Aorta (tissue), 5 donors: Measurements from ENCODE around the gene NPAS2. TPM values are rescaled to one million over a fixed set of nuclear protein-coding genes. Genes with fewer than 3 reads are reported as not detected.

Experiments used
- ATAC-seq: fragments of 200-7000 bp; cut with Tn5 transposase; one replicate; pipeline ENCODE4 v1.9.1; 2022; ENCODE audit warnings: moderate library complexity; ENCODE audit not compliant: low FRiP score
- DNase-seq, 2 donors: peaks; one replicate each; pipeline ENCODE4 v3.0.0-alpha.2; 2020
- H3K27ac ChIP-seq, 2 donors: one replicate each; pipeline ENCODE4 v1.5.1; 2013; ENCODE audit warnings: low read length in 2 of 2, mild to moderate bottlenecking in 2 of 2, moderate library complexity in 2 of 2, control low read depth in 1 of 2, inconsistent platforms in 1 of 2, low read depth in 1 of 2
- H3K27me3 ChIP-seq, 2 donors: one replicate each; pipeline ENCODE4 v1.6.1; 2013; ENCODE audit warnings: control low read depth in 1 of 2, low read length in 1 of 2, mild to moderate bottlenecking in 1 of 2, moderate library complexity in 1 of 2; ENCODE audit not compliant: insufficient read depth in 2 of 2, control insufficient read depth in 1 of 2
- H3K36me3 ChIP-seq, 2 donors: one replicate each; pipeline ENCODE4 v1.6.1; 2013; ENCODE audit warnings: control low read depth in 1 of 2, low read length in 1 of 2, mild to moderate bottlenecking in 1 of 2; ENCODE audit not compliant: insufficient read depth in 2 of 2, control insufficient read depth in 1 of 2
- H3K4me1 ChIP-seq, 2 donors: one replicate each; pipeline ENCODE4 v1.6.1; 2013; ENCODE audit warnings: low read length in 2 of 2, control low read depth in 1 of 2, mild to moderate bottlenecking in 1 of 2, moderate library complexity in 1 of 2; ENCODE audit not compliant: insufficient read depth in 2 of 2, control insufficient read depth in 1 of 2
- H3K4me3 ChIP-seq, 2 donors: one replicate each; pipeline ENCODE4 v1.5.1; 2013; ENCODE audit warnings: low read length in 2 of 2, control low read depth in 1 of 2, mild to moderate bottlenecking in 1 of 2
- H3K9me3 ChIP-seq: one replicate; pipeline ENCODE4 v1.6.1; 2013; ENCODE audit warnings: mild to moderate bottlenecking, low read length; ENCODE audit not compliant: control insufficient read depth
- WGBS, 2 donors: extraction: QIAGEN DNeasy Blood & Tissue Kit; methylation state at CpG; one replicate each; pipeline ENCODE4 v1.1.7; 2013; 5-methylcytosine and 5-hydroxymethylcytosine counted together
- intact Hi-C, 2 donors: fragments of 100-400 bp; cut with DNase I; formaldehyde crosslinking; loops; one replicate each; pipeline versions ENCODE4 v1.14.2 to v1.15.0; 2022
- polyA plus RNA-seq, 2 donors: library from polyadenylated mRNA; stranded (reverse); fragments of 200-250 nt; gene quantifications; one replicate each; pipeline ENCODE4 v1.2.3, GENCODE V29; 2013
- total RNA-seq, 2 donors: library from RNA; stranded (reverse); fragmentation: NEBNext Ultra II Directional; extraction: Animal tissue kit (Norgen Biotek cat#: 25700); gene quantifications; one replicate each; pipeline ENCODE4 v1.2.1, GENCODE V29; 2021
- donor health status: healthy with polysubstance abuse.
- donor health status: Bipolar disorder and iron deficiency.
- donor health status: DM: no; HTN: no; CAD: no.
- donor health status: DM: no; HTN: no; CAD: no.
- donor health status: DM: yes; HTN: yes; CAD: no.

Gene NPAS2
- total and polyA plus RNA-seq, 4 donors: 7.8 to 42.0 (median 24.2) TPM

- H3K27me3 ChIP-seq: no peaks in the 10 kb centered on the region
- no peak for ATAC-seq
- no peak overlapping the region for H3K4me3 ChIP-seq
- no peaks in the 10 kb centered on the region for H3K4me1 ChIP-seq
- peaks cover 0 to 2% of the 10 kb centered on the region in 2 donors for H3K36me3 ChIP-seq
- DNase-seq: no peak
- 86 to 87% methylated on average over 6 of the region's 6 CpGs for WGBS, 2 donors
- no peak overlapping the region for H3K27ac ChIP-seq
- intact Hi-C loops: no loop called here
- no peaks in the 10 kb centered on the region for H3K9me3 ChIP-seq
Observed at GRCh38 chr2:100992262-100992661, 172.3 kb downstream of the NPAS2 start.

GRCh38 chr2:100993294-100993693 is 173.4 kb downstream of the NPAS2 start:
- Histone ChIP-seq H3K4me3 (no peak overlapping the region), H3K27ac (no peak overlapping the region), H3K36me3 (peaks cover 0 to 2% of the 10 kb centered on the region in 2 donors), H3K4me1 (no peaks in the 10 kb centered on the region), H3K9me3 (no peaks in the 10 kb centered on the region), H3K27me3 (no peaks in the 10 kb centered on the region)
- ATAC-seq (no peak), DNase-seq (no peak)
- intact Hi-C loops: no loop called here
- 89 to 94% methylated on average over 17 of the region's 17 CpGs for WGBS, 2 donors

GRCh38 chr2:100995309-100996075 is 175.6 kb downstream of the NPAS2 start:
- Histone ChIP-seq H3K4me1 (no peaks in the 10 kb centered on the region), H3K27ac (no peak overlapping the region), H3K4me3 (no peak overlapping the region), H3K27me3 (no peaks in the 10 kb centered on the region), H3K36me3 (peaks cover 0 to 2% of the 10 kb centered on the region in 2 donors), H3K9me3 (no peaks in the 10 kb centered on the region)
- 90 to 93% methylated on average over 28 of the region's 28 CpGs for WGBS, 2 donors
- intact Hi-C loops: no loop called here
- no peak for DNase-seq
- no peak for ATAC-seq

GRCh38 chr2:100997509-100998234 is 177.7 kb downstream of the NPAS2 start:
- H3K27ac ChIP-seq: no peak overlapping the region
- H3K9me3 ChIP-seq: no peaks in the 10 kb centered on the region

GRCh38 chr2:100998235-100998573 is 178.3 kb downstream of the NPAS2 start:
- ATAC-seq (no peak), DNase-seq (no peak)
- Histone ChIP-seq H3K4me1 (no peaks in the 10 kb centered on the region), H3K27me3 (no peaks in the 10 kb centered on the region), H3K4me3 (no peak overlapping the region), H3K27ac (no peak overlapping the region), H3K36me3 (peaks cover 0 to under 1% of the 10 kb centered on the region in 2 donors), H3K9me3 (no peaks in the 10 kb centered on the region)
- 81 to 84% methylated on average over 6 of the region's 6 CpGs for WGBS, 2 donors
- intact Hi-C loops: no loop called here

More at GRCh38 chr2:100997509-100998234, 177.7 kb downstream of the NPAS2 start:
- WGBS, 2 donors: 89 to 90% methylated on average over 5 of the region's 5 CpGs
- peaks cover 0 to 2% of the 10 kb centered on the region in 2 donors for H3K36me3 ChIP-seq
- DNase-seq (no peak), ATAC-seq (no peak)
- no peaks in the 10 kb centered on the region for H3K4me1 ChIP-seq
- no peaks in the 10 kb centered on the region for H3K27me3 ChIP-seq
- no peak overlapping the region for H3K4me3 ChIP-seq
- intact Hi-C loops: no loop called here

- no peaks in the 10 kb centered on the region for H3K27me3 ChIP-seq
- H3K4me3 ChIP-seq: no peak overlapping the region
- no peaks in the 10 kb centered on the region for H3K9me3 ChIP-seq
- 71 to 72% methylated on average over 2 of the region's 2 CpGs for WGBS, 2 donors
- no peaks in the 10 kb centered on the region for H3K4me1 ChIP-seq
- no peak for DNase-seq
- no peak for ATAC-seq
- intact Hi-C loops: no loop called here
- H3K36me3 ChIP-seq: peaks cover 3% of the 10 kb centered on the region in 2 donors
- H3K27ac ChIP-seq: no peak overlapping the region
Observed at GRCh38 chr2:100999995-101000394, 180.1 kb downstream of the NPAS2 start.

- H3K27me3 ChIP-seq: no peaks in the 10 kb centered on the region
- peaks cover 5 to 9% of the 10 kb centered on the region in 2 donors for H3K36me3 ChIP-seq
- intact Hi-C loops: no loop called here
- DNase-seq: peak; percentile 98 to 99
- peak; percentile 99 for ATAC-seq
- no peaks in the 10 kb centered on the region for H3K4me1 ChIP-seq
- 3 to 4% methylated on average over 59 of the region's 59 CpGs for WGBS, 2 donors
- H3K9me3 ChIP-seq: no peaks in the 10 kb centered on the region
- peak within 1 kb of the TSS; percentile 69 to 70 for H3K27ac ChIP-seq
- H3K4me3 ChIP-seq: peak within 1 kb of the TSS; percentile 7 to 94
Observed at GRCh38 chr2:101001691-101002561, 182.0 kb downstream of the NPAS2 start, which contains the start of gene RPL31. RPL31 (plus strand) TSS chr2:101002289; CDS start chr2:101002702, 413 bp downstream.

GRCh38 chr2:101002562-101003277 is 182.8 kb downstream of the NPAS2 start:
- intact Hi-C loops: no loop called here
- 1% methylated on average over 26 of the region's 26 CpGs for WGBS, 2 donors
- Histone ChIP-seq H3K27me3 (no peaks in the 10 kb centered on the region), H3K4me1 (no peaks in the 10 kb centered on the region), H3K36me3 (peaks cover 6 to 9% of the 10 kb centered on the region in 2 donors), H3K27ac (peak overlapping the region; percentile 69 to 70), H3K9me3 (no peaks in the 10 kb centered on the region), H3K4me3 (peak overlapping the region; percentile 7 to 94)
- ATAC-seq: peak; percentile 13
- DNase-seq: no peak
